IPS-NIHi11 (cell line): ENCODE results near the gene FUZ.

Source experiments
- DNase-seq: peaks from one replicate; pipeline ENCODE4 v3.0.0; 2012; ENCODE audit warnings: mixed read lengths, low spot score

FUZ gene

GRCh38 chr19:49850487-49851342 is 37.6 kb upstream of the FUZ start, which contains the start of gene PTOV1:
Gene PTOV1 (plus strand): TSS chr19:49851159.
- DNase-seq = peak; percentile 99

- DNase-seq = no peak
Measured at GRCh38 chr19:49850221-49850486, 37.1 kb upstream of the FUZ start.

GRCh38 chr19:49849433-49850220 is 36.5 kb upstream of the FUZ start:
- no peak for DNase-seq

GRCh38 chr19:49848938-49849337 is 35.8 kb upstream of the FUZ start:
- DNase-seq = no peak

GRCh38 chr19:49847731-49848696 is 34.9 kb upstream of the FUZ start:
- DNase-seq = no peak

GRCh38 chr19:49846408-49846807 is 33.3 kb upstream of the FUZ start:
- DNase-seq = no peak

- no peak for DNase-seq
Measured at GRCh38 chr19:49845414-49845813, 32.3 kb upstream of the FUZ start.

- DNase-seq = no peak
Measured at GRCh38 chr19:49844138-49845095, 31.3 kb upstream of the FUZ start.

- DNase-seq = no peak
Measured at GRCh38 chr19:49843265-49843664, 30.2 kb upstream of the FUZ start.

- DNase-seq = no peak
Measured at GRCh38 chr19:49840736-49841249, 27.7 kb upstream of the FUZ start.

- no peak for DNase-seq
Measured at GRCh38 chr19:49840321-49840720, 27.2 kb upstream of the FUZ start.

- DNase-seq = no peak
Measured at GRCh38 chr19:49839713-49840112, 26.6 kb upstream of the FUZ start.

- DNase-seq = no peak
Measured at GRCh38 chr19:49838885-49839588, 25.9 kb upstream of the FUZ start.

- DNase-seq = no peak
Measured at GRCh38 chr19:49837425-49837824, 24.3 kb upstream of the FUZ start.

- no peak for DNase-seq
Measured at GRCh38 chr19:49837009-49837310, 23.9 kb upstream of the FUZ start.

GRCh38 chr19:49836176-49837008 is 23.3 kb upstream of the FUZ start:
- no peak for DNase-seq

GRCh38 chr19:49835562-49835961 is 22.5 kb upstream of the FUZ start:
- DNase-seq = no peak

- DNase-seq = no peak
Measured at GRCh38 chr19:49833599-49833998, 20.5 kb upstream of the FUZ start.

GRCh38 chr19:49832556-49832955 is 19.5 kb upstream of the FUZ start:
- DNase-seq = no peak

GRCh38 chr19:49831592-49831991 is 18.5 kb upstream of the FUZ start:
- DNase-seq = no peak
